GM19035 (cell line): ENCODE measurements around the gene FANCB.

ENCODE experiments used
- ATAC-seq: cut with Tn5 transposase; IDR thresholded peaks from one replicate; pipeline ENCODE4 v1.9.1; 2021; ENCODE audit not compliant: unreplicated experiment

The FANCB gene

DNA sequence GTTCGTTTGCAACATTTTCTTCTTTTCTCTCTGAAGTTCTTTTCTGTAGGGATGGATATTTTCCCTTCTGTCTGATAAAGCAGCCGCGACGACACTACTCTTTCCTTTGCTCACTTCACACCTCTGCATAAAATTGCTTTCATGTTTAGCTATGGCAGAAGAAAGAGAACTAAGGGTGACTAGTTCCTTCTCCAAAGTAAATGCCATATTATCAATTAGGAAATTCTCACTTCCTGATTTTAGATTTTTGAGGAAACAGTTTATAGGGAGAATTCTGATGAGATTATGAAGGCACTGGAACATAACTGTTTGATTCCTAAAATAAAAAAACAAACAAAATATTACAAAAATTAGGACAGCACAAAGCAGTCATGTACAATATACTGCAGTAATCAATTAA, 29.2 kb downstream of the FANCB start:
- ATAC-seq: no peak

DNA sequence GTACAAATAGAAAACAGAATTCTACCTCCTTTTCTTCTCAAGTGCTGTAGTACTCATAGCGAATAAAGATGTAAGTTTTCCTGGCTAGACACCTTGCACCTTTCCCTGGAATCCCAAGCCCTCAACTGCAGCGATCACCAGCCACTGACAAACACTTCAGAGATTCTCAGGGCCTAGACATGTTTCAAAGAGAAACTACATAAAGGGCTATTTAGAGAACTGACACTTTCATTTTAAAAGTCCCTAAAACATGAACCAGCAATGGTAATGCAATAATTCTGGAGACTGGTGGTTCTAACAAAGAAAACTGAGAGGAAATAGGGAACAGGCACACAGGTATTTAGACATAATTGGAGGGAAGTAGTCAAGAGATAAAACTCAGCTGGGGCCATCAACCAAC, 35.7 kb downstream of the FANCB start:
- ATAC-seq: peak; percentile 52

DNA sequence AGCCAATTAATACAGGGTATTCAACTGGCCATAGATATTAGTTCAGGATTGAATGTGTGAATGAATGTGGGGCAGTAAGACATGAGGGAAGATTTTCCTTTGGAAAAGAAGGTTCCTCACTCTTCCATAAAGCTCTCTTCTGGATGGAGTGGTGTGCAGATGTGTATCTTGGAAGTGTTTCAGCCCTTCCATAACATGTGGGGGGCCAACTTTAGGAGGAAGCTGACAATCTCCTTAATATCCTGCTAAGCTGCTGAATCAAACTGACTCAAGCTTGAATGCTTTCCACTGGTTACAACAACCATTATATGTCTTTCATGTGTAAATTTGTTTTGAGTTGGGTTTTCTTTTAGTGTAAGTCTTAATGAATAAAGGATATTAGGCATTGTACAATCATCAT, 40.3 kb downstream of the FANCB start:
- no peak for ATAC-seq

DNA sequence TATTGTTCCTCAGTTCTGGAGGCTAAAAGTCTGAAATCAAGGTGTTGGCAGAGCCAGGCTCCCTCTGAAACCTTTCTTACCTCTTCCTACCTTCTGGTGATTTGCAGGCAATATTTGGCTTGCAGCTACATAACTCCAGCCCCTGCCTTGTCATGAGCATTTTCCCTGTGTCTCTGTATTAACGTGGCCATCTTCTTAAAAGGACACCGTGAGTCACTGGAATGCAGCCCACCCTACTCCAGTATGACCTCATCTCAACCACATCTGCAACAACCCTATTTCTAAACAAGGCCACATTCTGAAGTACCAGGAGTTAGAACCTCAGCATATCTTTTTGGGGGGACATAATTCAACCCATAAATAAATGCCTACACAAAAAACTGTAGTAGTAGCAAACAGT, 40.7 kb downstream of the FANCB start:
- no peak for ATAC-seq

DNA sequence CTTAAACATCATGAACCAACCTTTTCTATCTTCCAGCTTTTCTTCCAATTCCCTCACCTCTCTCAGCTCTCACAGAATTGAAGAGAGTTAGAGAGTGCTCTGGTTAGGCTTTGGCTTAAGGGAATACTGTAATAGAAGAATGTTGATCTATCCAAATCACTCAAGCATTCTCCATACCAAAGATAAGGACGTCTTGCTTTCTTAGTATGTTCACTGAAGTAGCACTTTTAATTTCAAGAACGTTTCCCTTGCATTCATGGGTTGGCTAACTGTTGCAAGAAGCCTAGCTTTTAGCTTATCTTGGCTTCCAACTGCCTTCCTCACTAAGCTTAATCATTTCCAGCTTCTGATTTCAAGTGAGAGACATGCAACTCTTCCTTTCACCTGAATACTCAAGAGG, 43.2 kb downstream of the FANCB start:
- no peak for ATAC-seq

DNA sequence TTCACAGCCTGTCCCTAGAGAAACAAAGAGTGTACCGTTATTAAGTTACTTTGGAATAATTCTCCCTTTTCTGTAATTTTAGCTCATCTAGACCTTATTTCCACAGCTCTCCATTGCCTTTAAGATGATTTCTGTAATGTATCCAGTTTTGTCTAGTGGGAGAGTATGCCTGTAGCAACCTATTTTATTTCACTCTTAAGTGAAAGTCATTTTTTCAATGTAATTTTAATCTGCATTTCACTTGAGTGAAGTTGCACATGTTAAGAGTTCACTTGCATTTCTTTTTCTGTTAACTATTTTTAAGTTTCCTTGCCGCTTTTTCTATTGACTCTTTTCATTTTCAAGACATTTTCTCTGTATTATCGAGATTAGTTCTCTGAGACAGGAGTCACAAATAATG, 46.5 kb downstream of the FANCB start:
- no peak for ATAC-seq

DNA sequence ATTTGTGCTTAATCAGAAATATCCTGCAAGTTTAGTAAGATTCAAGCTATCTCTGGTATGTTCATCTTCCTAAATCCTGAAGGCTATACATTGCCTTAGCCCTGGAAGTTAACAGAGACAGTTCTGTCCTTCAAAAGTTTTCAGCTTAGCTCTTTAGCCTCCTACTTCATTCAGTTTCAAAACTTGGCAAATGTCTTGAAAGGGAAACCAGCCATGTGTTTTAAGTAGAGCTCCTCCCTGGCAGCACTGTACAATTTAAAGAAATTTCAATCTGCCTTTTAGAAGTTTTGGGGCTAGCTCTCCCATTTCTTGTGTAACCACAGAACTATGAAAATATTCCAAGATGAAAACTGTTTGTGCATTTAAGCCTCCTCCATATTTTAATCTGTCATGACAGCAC, 47.0 kb downstream of the FANCB start:
- ATAC-seq: no peak

DNA sequence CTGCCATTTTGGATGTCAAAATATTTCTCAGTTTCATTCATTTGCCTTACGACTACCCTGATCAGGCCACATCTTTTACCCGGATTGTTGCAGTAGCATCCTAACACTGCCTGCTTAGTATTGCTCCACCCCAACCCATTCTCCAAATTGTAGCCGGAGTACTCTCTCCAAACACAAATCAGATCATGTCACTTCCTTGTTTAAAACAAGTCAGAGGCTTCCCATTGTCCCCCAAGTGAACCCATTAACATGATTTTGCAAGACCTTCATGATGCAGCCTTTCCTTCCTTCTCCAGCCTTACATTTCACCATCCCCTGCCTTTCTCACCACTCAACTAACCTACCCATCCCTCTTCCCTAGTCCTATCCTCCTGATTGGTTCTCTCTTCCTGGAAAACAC, 53.1 kb downstream of the FANCB start:
- no peak for ATAC-seq

DNA sequence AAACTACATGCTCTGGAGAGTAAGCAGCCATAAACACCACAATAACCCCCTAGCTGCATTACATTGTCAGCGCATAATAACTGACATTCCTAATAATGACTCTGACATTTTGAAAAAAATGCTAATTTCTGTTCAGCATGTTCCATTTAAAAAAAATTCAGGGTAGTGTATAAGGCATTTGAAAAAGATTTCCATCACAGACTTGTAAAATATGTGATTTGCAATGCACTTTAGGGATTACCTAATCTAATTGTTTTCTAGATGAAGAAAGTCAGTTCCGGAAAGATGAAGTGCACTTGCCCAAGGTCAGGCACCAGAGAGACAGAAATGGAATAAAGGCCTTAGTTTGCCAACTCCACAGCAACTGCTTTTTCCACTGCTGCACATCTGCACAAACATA, 55.3 kb downstream of the FANCB start:
- no peak for ATAC-seq

DNA sequence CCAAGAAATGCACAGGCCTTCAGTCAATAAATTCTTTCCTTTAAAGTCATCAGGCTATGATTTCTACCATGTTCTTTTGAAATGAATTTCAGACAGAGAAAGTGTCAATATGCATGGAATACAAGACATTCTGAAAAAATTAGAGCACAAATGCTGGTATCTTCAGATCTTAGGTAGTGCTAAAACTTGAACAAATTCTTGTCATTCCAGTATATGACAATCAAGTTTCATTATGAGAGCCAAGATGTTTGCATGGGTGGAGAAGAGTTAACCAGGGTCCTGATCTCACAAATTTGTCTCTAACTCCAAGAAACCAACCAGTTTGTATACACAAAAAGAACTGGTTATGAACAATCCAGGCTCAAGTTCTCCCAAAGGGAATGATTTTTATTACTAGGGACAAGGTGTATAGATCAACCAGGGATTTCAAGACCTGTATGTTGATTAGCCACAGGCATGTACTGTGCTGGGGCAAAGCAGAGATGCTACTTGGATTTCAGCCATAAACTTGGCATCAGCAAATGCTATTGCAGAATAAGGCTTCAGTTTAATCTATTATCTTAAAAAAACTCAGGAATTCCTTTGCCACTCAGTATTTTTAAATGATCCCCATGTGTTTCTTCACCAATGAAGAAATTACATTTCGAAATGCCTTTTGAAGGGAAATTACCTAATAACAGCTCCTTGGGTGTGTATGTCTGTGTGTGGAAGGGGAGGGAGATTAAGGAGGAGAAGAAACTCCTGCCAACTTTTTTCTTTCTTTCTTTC, 69.7 kb downstream of the FANCB start:
- no peak for ATAC-seq

DNA sequence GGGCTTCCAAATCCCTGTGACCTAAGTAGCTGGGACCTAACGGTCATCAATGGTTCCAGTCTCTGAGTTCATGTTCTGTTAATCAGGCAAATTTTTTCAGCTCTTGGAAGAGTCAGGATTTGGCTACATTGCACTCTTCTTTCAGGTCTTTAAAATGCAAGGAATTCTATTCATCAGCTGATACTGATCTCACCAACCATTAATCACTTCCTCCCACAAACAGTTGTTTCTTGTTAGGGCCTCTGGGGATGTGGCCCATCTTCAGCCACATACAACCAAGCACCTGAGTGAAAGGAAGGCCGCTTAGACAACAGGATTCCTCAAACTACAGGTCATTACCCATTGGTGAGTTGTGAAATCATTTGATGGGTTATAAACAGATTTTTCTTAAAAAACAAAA, 71.7 kb downstream of the FANCB start:
- no peak for ATAC-seq

DNA sequence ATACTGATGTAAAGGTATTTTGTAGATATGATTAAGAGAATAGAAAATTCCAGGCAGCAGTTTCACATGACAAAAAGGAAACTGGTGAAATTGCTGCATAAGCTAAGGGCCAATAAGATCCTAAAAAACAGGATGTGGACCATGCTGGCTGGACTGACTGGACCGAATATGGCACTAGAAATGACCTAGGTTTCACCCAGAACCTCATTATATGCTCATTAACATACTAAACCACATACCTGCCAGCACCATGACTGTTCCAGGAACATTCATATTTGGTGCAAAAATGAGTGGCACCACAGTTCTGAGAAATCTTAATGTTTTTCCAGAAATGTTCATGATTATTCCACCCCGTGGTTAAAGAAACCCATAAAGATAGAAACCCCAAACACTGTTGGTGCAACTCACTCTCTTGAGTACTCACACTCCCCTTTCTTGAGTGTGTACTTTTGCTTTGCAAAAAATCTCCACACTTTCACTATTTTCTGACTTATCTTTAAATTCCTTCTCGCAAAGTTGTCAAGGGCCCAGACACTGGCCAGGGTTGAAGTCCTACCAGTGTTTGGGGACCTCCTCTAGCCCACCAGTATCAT, 74.0 kb downstream of the FANCB start:
- ATAC-seq: no peak
